ENCODE data around the gene MTMR2. TPM values are rescaled to one million over a fixed set of nuclear protein-coding genes. Genes with fewer than 3 reads are reported as not detected.
A peak's percentile ranks its signal among the peaks of the same experiment; 100 is the strongest.

The MTMR2 gene
- total and polyA plus RNA-seq, 2 of the 13 experiments (the other 11 are each of a cell fraction or from before 2014, with no cell fraction given): 12.7 to 22.3 TPM

DNA sequence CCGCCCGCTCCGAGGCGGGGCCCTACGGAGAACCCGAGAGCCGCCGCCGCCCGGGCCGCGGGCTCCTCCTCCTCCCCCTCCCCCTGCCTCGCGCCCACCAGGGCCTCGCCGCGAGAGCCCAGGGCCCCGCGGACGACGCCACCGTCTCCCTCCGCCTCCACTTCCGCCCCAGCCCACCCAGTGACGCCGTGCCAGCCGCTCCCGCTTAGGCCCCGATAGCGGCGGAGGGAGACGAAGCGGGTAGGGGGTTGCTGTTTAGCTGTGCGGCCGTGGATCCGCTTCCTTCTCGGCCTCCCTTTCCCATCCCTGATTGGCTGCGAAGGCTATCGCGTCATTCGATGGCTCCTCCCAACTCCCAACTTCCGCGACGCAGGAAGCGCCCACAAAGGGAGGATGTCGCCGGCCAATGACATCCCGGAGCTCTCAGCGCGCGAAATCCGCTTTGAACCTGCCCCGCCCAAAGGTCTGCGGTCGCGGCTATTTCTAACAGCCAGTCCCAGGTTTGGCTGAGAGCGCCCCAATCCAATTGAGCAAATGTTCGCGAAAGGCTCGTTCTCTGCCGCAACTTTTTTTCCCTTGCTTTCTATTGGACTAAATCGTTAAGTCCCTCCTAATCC, 134.3 kb downstream of the MTMR2 start, which contains the start of gene FAM76B (continued):
- TF ChIP-seq, protein P1, sequence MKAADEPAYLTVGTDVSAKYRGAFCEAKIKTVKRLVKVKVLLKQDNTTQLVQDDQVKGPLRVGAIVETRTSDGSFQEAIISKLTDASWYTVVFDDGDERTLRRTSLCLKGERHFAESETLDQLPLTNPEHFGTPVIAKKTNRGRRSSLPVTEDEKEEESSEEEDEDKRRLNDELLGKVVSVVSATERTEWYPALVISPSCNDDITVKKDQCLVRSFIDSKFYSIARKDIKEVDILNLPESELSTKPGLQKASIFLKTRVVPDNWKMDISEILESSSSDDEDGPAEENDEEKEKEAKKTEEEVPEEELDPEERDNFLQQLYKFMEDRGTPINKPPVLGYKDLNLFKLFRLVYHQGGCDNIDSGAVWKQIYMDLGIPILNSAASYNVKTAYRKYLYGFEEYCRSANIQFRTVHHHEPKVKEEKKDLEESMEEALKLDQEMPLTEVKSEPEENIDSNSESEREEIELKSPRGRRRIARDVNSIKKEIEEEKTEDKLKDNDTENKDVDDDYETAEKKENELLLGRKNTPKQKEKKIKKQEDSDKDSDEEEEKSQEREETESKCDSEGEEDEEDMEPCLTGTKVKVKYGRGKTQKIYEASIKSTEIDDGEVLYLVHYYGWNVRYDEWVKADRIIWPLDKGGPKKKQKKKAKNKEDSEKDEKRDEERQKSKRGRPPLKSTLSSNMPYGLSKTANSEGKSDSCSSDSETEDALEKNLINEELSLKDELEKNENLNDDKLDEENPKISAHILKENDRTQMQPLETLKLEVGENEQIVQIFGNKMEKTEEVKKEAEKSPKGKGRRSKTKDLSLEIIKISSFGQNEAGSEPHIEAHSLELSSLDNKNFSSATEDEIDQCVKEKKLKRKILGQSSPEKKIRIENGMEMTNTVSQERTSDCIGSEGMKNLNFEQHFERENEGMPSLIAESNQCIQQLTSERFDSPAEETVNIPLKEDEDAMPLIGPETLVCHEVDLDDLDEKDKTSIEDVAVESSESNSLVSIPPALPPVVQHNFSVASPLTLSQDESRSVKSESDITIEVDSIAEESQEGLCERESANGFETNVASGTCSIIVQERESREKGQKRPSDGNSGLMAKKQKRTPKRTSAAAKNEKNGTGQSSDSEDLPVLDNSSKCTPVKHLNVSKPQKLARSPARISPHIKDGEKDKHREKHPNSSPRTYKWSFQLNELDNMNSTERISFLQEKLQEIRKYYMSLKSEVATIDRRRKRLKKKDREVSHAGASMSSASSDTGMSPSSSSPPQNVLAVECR (CRISPR knock-in tag; IDR thresholded peaks at IDR 0.05; ENCODE audit: borderline replicate concordance): peak; percentile 96
- TF ChIP-seq, protein P2, sequence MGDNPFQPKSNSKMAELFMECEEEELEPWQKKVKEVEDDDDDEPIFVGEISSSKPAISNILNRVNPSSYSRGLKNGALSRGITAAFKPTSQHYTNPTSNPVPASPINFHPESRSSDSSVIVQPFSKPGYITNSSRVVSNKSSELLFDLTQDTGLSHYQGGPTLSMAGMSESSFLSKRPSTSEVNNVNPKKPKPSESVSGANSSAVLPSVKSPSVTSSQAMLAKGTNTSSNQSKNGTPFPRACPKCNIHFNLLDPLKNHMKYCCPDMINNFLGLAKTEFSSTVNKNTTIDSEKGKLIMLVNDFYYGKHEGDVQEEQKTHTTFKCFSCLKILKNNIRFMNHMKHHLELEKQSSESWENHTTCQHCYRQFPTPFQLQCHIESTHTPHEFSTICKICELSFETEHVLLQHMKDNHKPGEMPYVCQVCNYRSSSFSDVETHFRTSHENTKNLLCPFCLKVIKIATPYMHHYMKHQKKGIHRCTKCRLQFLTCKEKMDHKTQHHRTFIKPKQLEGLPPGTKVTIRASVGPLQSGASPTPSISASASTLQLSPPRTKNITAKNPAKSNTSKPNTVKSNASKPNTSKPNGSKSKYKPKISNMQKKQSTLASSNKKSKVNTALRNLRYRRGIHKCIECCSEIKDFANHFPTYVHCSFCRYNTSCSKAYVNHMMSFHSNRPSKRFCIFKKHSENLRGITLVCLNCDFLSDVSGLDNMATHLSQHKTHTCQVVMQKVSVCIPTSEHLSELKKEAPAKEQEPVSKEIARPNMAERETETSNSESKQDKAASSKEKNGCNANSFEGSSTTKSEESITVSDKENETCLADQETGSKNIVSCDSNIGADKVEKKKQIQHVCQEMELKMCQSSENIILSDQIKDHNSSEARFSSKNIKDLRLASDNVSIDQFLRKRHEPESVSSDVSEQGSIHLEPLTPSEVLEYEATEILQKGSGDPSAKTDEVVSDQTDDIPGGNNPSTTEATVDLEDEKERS (CRISPR knock-in tag; IDR thresholded peaks at IDR 0.05): 0 out of 2 replicates have a peak, but pooled peaks have one; percentile 36
- TF ChIP-seq ZFYVE20 (CRISPR knock-in tag; IDR thresholded peaks at IDR 0.05; ENCODE audit: borderline replicate concordance, low read depth): 0 out of 2 replicates have a peak, but pooled peaks have one; percentile 60
- no peak for TF ChIP-seq HNRNPUL1 (IDR thresholded peaks at IDR 0.05; ENCODE audit: low read depth, low read length)
- TF ChIP-seq HMGXB4 (CRISPR knock-in tag; IDR thresholded peaks at IDR 0.05; ENCODE audit: borderline replicate concordance in 1 of 2, low read depth in 1 of 2): peak; percentile 80 to 87
- TF ChIP-seq NFATC3 (CRISPR knock-in tag; IDR thresholded peaks at IDR 0.05): no peak
- TF ChIP-seq ADNP (CRISPR knock-in tag; IDR thresholded peaks at IDR 0.05): no peak
- TF ChIP-seq AFF4 (CRISPR knock-in tag; IDR thresholded peaks at IDR 0.05): peak; percentile 78; the same call in 1 of the 2 replicates

All from HepG2 (cell line).